SW480 (cell line): ENCODE data around the gene IQCM.

ENCODE experiments used
- DNase-seq: peaks from one replicate; pipeline ENCODE4 v3.0.0-alpha.2; 2016; ENCODE audit warnings: low spot score

IQCM gene

DNA sequence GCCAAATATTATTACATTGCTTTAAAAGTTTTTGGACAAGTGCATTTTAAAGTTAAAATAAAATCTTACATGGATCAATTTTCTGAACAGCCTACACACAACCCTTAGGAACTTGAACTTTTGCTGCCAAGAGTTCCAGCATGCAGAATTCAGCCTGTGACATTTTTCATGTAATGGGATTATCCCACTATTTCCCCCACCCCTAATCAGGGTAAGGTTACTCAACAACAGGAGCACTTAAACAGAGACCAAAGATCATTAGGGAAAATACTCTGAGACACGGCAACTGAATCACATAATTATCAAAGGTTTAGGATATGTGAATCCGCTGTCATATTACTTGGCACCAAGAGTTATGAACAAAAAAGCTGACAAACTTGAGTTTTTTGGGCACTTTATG, 47.2 kb downstream of the IQCM start:
- no peak for DNase-seq

DNA sequence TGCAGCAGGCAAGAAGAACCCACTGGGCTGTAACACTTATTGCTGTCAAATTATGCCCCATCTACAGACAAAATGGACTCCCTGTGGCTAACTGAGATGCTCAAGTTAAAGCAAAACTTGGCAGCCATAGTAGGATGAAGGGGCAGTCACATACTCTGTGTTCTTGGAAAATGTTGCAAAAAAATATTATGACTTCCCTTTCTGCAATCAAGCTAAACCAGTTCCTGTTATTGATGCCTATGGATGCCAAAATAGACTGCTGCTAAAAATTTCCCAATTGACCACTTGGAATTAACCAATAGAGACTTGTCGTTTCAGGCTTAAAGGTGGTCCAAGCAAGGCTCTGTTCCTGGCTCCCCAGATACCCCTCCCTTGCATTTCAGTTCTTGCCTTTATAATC, 49.5 kb downstream of the IQCM start:
- no peak for DNase-seq

DNA sequence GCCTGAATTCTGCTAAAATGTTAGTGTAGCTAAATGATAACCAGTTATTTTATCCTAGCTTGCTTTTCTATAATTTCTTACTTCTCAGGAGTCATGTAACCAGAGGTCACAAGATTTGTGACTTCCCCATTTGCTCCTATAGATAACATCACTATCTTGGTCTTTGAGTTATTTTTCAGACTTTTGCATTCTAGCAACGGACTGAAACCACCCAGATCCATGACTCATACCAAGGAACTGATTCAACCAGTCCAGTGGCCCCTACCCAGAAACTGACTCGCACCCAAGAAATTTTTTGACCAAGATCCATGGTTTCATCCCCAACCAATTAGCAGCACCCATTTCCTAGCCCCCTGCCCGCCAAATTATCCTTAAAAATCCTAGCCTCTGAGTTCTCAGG, 50.0 kb downstream of the IQCM start:
- no peak for DNase-seq

DNA sequence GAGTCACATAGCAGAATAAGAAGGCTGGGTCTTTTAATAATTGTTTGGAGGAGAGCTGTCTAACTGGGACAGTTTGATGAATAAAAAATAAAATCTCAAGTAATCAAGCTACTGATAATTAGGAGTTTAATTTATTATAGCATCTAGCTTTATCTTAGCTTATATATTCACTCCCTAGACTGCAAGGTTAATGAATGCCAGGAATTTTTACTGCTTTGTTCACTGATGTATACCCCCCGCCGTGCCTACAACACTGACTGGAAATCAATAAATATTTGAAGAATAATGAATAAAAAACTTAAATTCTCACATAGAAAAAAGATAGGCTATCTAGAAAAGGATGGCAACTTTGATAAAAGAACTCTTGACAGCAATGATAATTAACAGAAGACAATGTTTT, 59.7 kb downstream of the IQCM start:
- no peak for DNase-seq

DNA sequence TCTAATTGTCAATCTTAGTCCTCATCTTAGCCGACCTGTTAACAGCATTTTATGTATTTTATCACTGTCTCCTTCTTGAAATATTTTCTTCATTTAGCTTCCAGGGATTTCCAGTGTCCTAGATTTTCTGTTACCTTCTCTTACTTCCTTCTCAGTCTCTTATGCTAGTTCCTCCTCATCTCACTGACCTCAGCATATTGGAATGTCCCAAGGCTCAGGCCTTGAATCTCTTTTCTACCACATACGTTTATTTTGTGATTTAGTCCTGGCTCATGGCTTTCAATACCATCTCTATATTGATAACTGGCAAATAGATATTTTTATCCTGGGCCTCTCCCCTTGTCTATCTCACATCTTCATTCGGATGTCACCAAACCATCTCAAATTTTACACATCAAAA, 61.1 kb downstream of the IQCM start:
- DNase-seq: no peak

DNA sequence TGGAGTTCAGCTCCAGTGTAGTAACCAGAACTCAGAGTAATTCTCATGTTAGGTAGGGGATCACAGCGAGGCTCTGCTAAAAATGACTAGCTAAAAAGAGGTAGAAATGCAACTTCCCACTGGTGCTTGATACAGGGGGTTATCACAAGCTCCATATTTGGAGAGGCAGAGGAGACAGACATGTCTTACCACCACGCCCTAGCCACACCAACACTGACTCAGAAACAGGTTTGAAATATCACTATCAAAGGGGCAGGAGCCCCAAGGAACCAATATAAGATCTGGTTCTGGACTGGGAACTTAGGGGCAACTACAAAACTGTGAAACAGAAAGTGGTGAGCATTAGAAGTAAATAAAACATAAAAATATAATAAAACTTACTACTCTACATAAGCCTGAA, 62.9 kb downstream of the IQCM start:
- no peak for DNase-seq

DNA sequence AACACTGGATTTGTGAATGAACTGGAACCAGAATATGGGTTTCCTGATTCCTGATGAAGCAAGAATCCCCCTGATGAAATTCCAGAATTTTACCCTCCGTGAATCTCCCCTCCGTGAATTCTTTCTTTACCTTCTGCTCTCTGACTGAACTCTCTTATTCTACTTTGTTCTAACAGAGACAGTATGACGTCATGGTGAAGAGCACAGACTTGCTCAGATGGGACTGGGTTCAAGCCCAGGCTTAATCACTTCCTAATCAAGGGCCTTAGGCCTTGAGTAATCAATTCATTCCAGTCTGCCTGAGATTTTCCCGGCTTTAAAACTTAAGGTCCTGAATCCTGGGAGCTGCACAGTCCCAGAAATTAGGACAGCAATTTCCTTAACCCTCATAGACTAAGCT, 64.5 kb downstream of the IQCM start:
- no peak for DNase-seq

DNA sequence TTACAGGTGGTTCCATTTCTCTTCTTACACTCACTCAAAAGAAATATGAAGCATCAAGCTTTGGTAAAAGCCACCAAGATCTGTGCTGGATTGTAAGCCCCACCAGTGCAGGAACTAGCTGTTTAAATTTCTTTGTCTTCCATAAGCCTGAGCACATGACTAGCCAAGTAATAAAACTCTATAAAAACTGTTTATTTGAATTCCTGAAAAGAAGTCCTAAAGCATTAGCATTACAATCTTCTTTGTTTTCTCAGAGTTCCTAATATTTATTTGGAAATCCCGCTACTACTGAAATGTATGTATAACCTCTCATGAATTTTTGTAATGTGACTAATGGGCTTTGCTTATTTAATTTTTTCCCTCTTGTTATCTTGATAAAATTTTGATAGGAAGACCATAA, 65.9 kb downstream of the IQCM start:
- DNase-seq: no peak

DNA sequence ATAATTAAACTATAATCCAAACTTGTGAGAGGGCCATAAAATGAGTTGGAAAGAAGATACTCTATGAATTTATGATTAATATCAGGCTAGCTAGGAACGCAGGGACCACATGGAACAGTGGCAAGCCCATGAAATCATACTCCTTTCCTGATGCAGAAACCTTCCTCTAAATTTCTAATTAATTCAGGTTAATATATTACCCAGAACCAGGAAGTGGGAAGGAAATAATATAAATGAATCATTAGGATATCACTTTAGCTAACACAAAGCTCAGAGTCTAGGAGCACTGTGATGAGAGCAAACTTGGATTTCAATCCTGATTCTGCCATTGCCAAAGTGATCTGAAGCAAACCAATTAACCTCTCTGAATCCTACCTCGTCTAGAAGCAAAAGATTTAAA, 68.0 kb downstream of the IQCM start:
- DNase-seq: no peak

DNA sequence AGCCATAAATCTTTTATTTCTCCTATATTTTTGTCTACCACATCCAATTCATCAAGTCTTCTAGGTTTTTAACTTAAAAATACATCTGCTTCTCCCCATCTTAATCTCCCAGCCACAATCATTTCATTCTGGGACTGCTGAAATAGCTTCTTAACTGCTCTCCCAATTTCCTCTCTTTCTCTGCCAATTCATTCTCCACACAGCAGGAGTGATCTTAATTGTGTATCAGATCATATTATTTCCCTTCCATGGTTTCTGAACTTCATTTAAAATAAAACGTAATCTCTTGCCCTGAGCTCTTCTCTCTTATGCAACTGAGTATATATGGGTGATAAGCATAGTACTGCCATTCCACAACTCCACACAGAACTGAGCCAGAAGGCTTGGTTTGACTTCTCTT, 69.4 kb downstream of the IQCM start:
- DNase-seq: no peak

DNA sequence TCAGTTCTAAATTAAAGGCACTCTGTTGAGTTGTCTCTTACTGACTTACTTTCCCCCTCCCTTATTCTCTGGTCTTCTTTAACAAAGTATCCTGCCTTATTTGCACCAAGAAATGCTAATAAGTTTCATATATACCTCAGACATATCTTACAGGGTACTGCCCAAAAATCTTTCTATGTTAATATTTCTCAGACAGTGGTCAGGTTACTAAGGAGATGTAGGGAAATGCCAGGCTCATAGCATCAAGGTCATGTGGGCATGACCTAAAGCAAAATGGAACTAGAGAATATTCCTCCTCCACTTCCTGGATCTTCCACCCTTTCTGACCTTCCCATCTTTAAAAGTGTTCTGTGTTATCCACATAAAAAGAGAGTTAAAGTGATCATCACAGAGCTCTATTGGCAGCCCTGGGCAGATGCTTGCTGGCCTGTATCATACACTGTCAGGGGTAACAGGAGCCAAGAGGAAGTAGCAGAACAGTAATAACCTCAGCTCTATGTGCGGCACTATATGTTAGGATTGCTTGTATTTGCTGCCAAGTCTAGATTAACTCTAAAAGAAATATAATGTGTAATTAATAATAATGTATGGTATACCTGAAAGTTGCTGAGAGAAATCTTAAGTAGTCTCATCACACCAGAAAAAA, 74.3 kb downstream of the IQCM start:
- DNase-seq: no peak

DNA sequence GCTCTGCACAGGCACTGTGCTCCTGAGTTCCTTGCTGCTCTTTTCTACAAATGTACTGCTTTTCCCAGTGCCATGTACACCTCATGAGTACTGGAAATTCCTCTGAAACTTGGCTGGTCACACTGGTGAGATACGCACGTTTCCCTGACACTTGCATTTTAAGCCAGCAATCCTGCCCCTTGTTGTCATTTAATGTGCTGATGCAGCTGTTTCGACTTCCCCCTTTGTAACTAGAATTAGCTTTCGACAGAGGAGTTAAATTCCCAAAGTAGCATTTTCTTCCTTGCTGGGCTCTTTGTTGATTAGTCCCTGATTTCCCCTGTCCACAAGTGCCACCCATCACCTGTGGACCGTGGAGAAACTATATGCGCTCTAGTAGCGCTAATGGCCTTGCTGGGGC, 77.5 kb downstream of the IQCM start:
- DNase-seq: no peak

DNA sequence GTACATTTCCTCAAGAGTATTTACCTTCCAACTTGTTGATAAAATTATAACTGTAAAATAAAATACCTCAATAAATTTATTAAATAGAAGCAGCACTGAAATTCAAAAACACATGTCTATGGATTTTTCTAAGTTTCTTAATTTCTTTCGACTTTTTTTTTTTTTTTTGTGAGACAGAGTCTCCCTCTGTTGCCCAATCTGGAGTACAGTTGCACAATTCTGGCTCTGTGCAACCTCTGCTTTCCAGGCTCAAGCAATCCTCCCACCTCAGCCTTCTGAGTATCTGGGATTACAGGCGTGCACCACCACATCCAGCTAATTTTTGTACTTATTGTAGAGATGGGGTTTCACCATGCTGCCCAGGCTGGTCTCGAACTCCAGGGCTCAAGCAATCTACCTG, 79.8 kb downstream of the IQCM start:
- no peak for DNase-seq

DNA sequence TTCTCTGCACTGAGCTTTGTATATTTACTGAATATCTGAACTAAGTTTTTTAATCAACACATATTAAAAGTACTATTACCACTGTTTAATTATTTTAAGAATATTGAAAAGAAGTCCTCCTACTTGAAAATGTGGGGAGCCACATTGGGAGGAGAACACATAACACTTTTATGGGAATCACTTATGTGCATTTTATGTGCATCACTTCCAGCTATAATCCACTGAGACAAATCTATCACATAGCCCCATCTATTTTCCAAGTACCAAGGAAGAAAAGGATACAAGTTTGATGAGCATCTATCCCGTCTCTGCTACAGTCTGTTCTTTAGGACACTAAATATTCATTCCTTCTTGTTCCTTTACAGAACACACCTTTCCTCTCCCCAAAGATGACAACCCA, 87.2 kb downstream of the IQCM start:
- no peak for DNase-seq

DNA sequence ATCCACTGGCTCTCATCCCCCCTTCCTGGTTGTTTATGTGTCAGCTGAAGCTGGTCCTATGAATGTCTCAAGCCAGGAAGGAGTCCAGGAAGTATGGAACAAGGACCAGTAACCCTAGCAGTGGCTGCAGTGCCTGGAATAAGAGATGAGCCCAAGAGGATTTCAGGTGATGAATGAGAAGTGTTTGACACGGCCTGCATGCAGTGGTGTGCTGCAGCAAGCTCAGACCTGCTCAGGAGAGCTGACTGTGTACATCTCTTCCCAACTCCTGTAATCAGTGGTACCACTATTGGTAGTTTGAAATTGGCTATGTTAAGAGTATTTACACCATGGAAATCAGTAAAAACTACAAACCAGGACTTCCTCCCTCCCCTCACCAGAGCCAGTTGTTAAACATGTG, 88.0 kb downstream of the IQCM start:
- no peak for DNase-seq

DNA sequence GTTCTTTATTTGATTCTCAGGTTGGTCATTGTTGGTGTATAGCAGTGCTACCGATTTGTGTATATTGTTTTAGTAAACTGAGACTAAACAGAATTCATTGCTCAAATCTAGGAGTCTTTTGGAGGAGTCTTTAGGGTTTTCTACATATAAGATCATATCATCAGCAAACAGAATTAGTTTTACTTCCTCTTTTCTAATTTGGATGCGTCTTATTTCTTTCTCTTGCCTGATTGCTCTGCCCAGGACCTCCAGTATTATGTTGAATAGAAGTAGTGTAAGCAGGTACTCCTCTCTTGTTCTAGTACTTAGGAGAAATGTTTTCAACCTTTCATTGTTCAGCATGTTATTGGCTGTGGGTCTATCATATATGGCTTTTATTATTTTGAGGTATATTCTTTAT, 92.6 kb downstream of the IQCM start:
- DNase-seq: no peak

DNA sequence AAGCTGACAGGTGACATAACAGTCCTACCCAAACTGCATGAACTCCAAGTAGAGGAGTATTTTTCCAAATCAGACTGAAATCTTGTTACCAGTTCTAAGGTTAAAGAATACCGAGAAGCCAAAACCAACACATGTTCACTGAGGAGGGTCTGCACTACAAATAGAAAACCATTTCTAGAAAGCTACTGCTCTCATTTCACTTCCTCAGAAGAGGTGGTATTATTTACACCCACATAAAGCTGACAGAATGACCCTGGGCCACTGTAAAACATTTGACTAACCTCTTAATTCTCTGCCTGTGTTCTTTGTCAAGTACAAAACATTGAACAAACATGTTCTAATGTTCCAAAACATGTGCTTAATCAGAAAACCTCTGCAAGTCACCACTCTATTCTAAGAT, 95.8 kb downstream of the IQCM start:
- DNase-seq: no peak

DNA sequence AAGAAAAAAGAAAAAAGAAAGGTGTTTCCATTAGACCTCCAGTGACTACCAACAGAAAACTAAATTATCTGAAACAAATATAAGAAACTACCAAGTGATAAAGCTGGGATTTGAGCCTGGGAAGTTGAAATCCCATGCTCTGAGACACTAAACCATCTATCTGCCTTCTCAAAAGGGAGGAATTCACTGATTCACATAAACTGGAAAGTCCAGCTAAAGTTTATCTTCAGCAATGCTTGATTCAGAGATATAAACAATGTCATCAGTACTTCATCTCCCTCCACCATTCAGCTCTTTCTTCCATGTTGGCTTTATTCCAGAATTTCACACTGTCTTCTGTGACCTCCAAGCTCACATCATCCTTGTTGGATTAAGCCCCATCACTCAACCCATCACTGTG, 96.3 kb downstream of the IQCM start:
- DNase-seq: no peak

DNA sequence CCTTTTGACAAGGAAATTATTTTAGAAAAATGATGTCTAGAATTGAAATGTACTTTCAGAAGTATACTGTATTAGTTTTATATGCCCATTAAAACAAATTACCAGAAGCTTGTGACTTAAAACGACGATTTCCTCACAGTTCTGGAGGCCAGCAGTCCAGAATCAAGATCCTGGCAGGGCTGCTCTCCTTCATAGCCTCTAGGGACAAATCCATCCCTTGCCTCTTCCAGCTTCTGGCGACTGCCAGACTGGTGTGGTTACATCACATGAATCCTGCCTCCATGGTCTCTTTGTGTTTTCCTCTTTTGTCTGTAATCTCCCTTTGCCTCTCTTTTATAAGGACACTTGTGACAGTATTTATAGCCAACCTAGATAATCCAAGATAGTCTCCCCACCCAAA, 97.1 kb downstream of the IQCM start:
- DNase-seq: no peak

DNA sequence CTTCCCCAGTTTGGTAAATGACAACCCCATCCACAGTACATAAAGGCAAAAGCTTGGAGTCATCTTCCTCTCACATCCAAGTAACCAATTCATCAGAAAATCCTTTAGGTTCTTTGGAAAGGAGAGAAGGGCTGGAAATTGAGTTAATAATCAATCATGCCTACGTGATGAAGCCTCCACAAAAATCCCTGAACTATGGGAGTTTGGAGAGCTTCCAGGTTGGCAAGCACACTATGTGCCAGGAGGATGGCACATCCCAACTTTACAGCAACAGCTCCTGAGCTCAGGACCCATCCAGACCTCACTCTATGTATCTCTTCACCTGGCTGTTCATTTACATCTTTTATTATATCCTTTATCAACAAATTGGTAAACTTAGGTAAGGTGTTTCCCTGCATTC, 98.9 kb downstream of the IQCM start:
- DNase-seq: no peak

DNA sequence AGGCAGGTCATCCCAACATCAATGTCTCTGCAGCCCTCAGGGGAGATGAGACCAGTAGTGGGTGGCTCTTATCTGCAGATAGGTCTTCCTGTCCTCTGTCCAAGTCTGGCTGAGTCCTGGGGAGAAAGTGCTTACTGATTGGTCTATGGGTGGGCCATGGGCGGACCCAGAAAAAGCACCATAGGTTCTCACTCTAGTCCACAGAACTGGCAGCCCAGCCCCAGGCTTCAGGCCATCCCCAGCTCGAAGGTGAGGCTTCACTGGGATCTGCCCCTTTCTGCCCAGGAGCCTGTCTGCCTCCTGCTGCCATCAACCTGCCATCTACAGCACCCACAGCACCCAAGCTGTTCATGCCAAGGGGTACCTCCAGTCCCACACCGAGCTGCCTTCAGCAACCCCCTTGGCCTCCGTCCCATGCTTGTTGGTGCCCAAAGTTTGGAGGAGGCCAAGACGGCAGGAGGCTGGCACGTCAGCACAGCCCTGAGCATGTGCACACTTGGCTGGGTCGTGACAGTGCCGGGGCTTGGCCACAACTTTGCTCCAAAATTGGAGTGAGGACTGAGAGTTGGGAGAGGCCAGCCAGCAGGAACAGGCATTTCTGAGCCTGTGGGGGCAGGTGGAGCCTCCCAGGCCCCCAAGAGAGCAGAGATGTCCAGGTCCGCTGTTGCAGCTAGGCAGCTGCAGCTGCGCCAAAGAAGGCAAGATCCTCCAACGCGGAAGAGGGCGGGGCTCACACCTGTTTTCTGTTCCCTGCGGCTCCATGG, 99.6 kb downstream of the IQCM start:
- no peak for DNase-seq

DNA sequence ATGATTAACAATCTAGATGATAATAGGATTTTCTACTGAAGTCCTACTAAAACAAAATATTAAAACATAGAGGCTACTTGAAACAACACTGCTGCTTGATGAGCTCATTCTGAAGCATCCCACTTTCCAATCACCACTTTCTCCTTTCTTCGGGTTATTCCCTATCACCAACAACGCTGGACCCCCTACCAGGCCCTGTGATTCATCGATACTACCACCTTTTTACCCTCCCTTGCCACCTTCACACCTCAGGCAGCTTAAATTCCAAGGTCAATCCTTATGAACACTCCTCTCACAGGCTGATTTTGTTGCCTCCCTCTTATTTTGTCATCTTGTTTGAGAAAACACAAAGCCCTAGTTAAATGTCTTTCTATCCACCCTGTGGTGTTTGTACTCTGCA, 102.6 kb downstream of the IQCM start:
- DNase-seq: no peak

DNA sequence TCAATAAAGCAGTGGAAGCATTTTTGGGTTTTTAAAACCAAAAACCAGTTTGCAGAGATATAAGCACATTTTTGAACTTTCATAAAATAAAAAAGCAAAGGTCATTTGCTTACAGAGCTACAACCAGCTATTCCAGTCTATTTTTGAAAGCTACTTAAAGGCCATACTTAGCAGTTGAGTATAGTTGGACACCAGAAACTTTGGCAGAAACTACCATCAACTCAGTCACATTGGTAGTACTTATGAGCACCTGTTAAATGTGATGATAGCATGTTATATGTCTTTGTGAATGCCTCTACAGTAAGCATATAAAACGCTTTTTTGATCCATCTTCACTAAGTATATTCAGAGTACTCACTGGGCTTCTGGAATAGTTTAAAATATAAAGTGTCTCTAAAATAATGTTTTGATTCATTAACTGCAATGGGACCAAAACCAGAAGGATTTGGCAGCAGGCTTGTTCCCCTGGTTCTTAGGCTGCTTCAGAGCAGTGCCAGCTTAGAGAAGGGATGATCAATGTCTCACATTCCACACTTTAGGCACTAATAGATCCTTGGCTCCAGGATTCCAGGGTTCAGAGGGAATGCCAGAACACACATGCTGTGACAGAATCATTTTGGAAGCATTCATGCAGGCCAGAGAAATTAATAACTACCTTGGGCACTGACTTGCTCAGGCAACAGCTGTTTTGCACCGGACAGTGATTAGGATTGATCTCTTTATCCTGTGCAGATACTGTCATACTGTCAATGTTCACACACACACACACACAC, 103.9 kb downstream of the IQCM start:
- no peak for DNase-seq
